MM.1S (cell line): ENCODE data around the gene PDLIM5.

Experiments used
- CTCF ChIP-seq: fragments of 300-600 bp; sonication (generic); IDR thresholded peaks from 2 replicates; pipeline ENCODE4 v1.5.1; 2016; ENCODE audit warnings: antibody characterized with exemption, low read length, mixed read lengths
- EZH2 ChIP-seq: fragments of 300-600 bp; sonication (generic); optimal IDR thresholded peaks from 2 replicates; pipeline ENCODE3; 2017; ENCODE audit warnings: low read depth, mild to moderate bottlenecking, antibody characterized with exemption, low read length, mixed read lengths
- EZH2phosphoT487 ChIP-seq: fragments of 300-600 bp; sonication (generic); IDR thresholded peaks from 2 replicates; pipeline ENCODE4 v1.6.1; 2018; ENCODE audit warnings: antibody characterized with exemption, low read length

GRCh38 chr4:94507281-94507680 lies 55.5 kb downstream of the PDLIM5 start:
- TF ChIP-seq EZH2 (no peak), CTCF (no peak), EZH2phosphoT487 (no peak)
